Ishikawa (cell line): Measurements from ENCODE around the gene DIP2A.

Experiments
- CEBPB ChIP-seq: IDR thresholded peaks from 2 replicates; pipeline ENCODE4 v1.6.1; 2012
- CREB1 ChIP-seq: IDR thresholded peaks from 2 replicates; pipeline ENCODE4 v1.6.1; 2012; ENCODE audit warnings: low read depth
- EGR1 ChIP-seq: IDR thresholded peaks from 2 replicates; pipeline ENCODE4 v1.6.1; 2012
- EP300 ChIP-seq: IDR thresholded peaks from 2 replicates; pipeline ENCODE4 v1.6.1; 2012; ENCODE audit warnings: borderline replicate concordance
- FOXM1 ChIP-seq: IDR thresholded peaks from 2 replicates; pipeline ENCODE4 v1.6.1; 2012; ENCODE audit warnings: low read depth, borderline replicate concordance
- NFIC ChIP-seq: IDR thresholded peaks from 2 replicates; pipeline ENCODE4 v1.6.1; 2012
- RAD21 ChIP-seq: IDR thresholded peaks from 2 replicates; pipeline ENCODE4 v1.6.1; 2012; ENCODE audit warnings: low read depth
- TAF1 ChIP-seq: IDR thresholded peaks from 2 replicates; pipeline ENCODE4 v1.6.1; 2012; ENCODE audit warnings: low read depth, mild to moderate bottlenecking
- TCF12 ChIP-seq: IDR thresholded peaks from 2 replicates; pipeline ENCODE4 v1.6.1; 2012; ENCODE audit warnings: low read depth
- TEAD4 ChIP-seq: IDR thresholded peaks from 2 replicates; pipeline ENCODE4 v1.6.1; 2012
- YY1 ChIP-seq: IDR thresholded peaks from 2 replicates; pipeline ENCODE4 v1.6.1; 2012; ENCODE audit warnings: low read depth
- ZBTB7A ChIP-seq: IDR thresholded peaks from 2 replicates; pipeline ENCODE4 v1.6.1; 2012; ENCODE audit warnings: low read depth
- TF ChIP-seq, protein P1 (sequence below): IDR thresholded peaks from 2 replicates; pipeline ENCODE4 v1.6.1; 2012
- TF ChIP-seq, protein P2 (sequence below): IDR thresholded peaks from 2 replicates; pipeline ENCODE4 v1.6.1; 2012
- TF ChIP-seq, protein P3 (sequence below): IDR thresholded peaks from 2 replicates; pipeline ENCODE4 v1.6.1; 2012; ENCODE audit warnings: low read depth, mild to moderate bottlenecking

DIP2A gene

DNA sequence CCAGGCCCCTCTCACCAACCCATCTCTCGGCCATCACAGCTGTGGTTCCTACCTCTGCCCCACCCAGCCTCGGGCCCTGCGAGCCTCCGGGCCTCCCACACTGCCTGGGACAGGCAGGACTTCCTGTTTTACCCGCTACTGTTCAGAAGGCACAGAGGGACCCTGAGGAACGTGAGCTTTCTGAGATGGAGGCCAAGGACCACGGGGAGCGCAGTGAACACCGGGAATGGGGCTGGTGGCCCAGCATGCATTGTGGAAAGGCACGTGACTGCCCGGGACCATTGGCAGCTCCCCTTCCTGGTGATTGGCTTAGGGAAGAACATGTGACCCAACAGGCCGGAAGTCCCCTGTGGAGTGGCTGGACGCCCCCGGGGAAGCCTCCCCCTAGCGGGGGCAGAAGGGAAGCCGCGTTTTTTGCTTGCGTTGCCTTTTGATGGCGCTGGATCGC is 139.2 kb downstream of the DIP2A start:
- no peak for TF ChIP-seq FOXM1
- TF ChIP-seq TCF12: no peak
- TF ChIP-seq TAF1: no peak
- no peak for TF ChIP-seq CEBPB
- no peak for TF ChIP-seq TEAD4
- TF ChIP-seq, protein P1, sequence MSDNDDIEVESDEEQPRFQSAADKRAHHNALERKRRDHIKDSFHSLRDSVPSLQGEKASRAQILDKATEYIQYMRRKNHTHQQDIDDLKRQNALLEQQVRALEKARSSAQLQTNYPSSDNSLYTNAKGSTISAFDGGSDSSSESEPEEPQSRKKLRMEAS: no peak
- TF ChIP-seq EGR1: no peak
- TF ChIP-seq, protein P2, sequence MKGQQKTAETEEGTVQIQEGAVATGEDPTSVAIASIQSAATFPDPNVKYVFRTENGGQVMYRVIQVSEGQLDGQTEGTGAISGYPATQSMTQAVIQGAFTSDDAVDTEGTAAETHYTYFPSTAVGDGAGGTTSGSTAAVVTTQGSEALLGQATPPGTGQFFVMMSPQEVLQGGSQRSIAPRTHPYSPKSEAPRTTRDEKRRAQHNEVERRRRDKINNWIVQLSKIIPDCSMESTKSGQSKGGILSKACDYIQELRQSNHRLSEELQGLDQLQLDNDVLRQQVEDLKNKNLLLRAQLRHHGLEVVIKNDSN: no peak
- TF ChIP-seq, protein P3, sequence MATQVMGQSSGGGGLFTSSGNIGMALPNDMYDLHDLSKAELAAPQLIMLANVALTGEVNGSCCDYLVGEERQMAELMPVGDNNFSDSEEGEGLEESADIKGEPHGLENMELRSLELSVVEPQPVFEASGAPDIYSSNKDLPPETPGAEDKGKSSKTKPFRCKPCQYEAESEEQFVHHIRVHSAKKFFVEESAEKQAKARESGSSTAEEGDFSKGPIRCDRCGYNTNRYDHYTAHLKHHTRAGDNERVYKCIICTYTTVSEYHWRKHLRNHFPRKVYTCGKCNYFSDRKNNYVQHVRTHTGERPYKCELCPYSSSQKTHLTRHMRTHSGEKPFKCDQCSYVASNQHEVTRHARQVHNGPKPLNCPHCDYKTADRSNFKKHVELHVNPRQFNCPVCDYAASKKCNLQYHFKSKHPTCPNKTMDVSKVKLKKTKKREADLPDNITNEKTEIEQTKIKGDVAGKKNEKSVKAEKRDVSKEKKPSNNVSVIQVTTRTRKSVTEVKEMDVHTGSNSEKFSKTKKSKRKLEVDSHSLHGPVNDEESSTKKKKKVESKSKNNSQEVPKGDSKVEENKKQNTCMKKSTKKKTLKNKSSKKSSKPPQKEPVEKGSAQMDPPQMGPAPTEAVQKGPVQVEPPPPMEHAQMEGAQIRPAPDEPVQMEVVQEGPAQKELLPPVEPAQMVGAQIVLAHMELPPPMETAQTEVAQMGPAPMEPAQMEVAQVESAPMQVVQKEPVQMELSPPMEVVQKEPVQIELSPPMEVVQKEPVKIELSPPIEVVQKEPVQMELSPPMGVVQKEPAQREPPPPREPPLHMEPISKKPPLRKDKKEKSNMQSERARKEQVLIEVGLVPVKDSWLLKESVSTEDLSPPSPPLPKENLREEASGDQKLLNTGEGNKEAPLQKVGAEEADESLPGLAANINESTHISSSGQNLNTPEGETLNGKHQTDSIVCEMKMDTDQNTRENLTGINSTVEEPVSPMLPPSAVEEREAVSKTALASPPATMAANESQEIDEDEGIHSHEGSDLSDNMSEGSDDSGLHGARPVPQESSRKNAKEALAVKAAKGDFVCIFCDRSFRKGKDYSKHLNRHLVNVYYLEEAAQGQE: no peak
- no peak for TF ChIP-seq ZBTB7A
- TF ChIP-seq NFIC: no peak
- TF ChIP-seq CREB1: no peak
- no peak for TF ChIP-seq YY1
- TF ChIP-seq EP300: no peak
- no peak for TF ChIP-seq RAD21

DNA sequence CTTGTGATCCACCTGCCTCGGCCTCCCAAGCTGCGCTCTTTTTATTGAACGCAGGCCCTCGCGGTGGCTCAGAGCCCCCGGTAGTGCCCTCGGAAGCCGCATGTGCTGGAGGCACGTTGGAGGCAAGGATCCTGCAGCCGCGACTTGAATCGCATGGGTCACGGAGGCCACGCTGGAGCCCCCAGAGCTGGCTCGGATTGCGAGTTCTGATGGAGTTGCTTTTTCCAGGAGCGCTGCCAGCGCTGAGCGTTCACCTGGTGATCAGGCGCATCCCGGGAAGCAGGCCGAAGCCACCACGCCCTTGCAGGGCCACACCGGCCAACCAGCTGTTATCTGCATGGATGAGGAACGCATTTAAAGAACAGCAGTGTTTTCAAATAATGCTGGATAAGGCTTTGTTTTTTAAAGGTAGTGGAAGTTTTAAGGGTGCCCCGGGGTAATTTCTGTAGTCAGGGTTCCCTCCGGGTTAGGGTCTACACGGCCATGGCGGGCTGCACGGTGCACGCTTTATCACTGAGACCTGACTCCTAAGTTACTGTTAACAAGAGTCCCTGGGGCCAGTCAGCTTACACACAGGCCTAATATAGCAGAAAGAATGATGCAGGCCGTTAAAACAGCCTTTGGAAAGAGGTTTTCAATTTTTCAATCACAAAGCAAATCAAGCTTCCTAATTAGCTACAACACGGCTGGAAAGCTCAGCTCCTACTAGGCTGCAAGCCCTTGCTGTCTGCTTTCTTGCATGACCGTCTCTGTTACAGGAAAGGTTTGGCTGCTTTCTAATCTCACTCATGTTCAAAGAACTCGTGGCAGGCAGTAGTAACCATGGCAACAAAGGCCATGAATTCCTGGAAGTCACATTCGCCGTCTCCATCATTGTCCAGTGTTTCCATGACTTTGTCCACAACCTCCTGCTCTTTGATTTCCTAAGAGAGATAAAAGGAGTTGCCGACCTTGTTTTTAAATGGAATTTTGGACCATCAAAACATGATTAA is 140.2 kb downstream of the DIP2A start:
- TF ChIP-seq FOXM1: no peak
- TF ChIP-seq ZBTB7A: no peak
- TF ChIP-seq NFIC: no peak
- TF ChIP-seq, protein P1: no peak
- no peak for TF ChIP-seq EGR1
- no peak for TF ChIP-seq CEBPB

DNA sequence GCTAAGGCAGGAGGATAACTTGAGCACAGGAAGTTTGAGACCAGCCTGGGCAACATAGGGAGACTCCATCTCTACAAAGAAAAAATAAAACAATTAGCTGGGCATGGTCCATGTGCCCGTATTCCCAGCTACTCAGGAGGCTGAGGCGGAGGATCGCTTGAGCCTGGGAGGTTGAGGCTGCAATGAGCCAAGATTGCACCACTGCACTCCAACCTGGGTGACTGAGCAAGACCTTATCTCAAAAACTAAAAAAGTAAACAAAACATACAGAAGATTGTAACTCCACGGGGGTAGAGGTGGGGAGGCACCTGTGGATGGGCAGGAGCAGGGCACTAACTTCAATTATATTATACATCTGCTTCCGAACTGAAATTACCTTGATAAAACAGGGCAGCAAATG is 141.6 kb downstream of the DIP2A start:
- TF ChIP-seq TEAD4 (no peak), FOXM1 (no peak), TAF1 (no peak), EGR1 (no peak), CEBPB (no peak), RAD21 (no peak), NFIC (no peak), TCF12 (no peak), ZBTB7A (no peak), EP300 (no peak), CREB1 (no peak), YY1 (no peak)
- TF ChIP-seq, protein P3: no peak
- TF ChIP-seq, protein P2: no peak
- TF ChIP-seq, protein P1: no peak

DNA sequence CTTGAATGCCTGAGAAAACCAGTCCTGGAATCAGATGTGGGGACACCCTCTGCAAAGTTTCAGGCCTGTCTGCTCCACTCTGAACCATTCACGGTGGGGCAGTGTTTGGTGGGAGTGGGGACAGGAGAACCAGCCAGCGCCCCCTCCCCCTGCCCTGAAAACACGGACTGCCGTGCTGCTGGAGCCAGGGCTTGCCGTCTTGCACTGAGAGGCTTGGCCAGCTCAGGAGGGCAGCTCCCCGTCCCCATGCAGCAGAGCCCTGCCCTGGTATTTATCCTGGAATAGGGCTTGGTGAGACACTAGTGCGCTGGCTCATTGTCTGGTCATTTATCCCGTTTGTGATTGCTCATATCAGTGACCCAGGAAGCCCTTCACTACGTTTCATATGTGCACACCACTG is 142.3 kb downstream of the DIP2A start:
- TF ChIP-seq YY1 (no peak), TCF12 (no peak), EGR1 (no peak), ZBTB7A (no peak), RAD21 (no peak), NFIC (no peak), TEAD4 (no peak), EP300 (no peak), TAF1 (no peak), FOXM1 (no peak), CREB1 (no peak), CEBPB (no peak)
- TF ChIP-seq, protein P1: no peak
- TF ChIP-seq, protein P3: no peak
- TF ChIP-seq, protein P2: no peak
